Fibroblast of pulmonary artery (primary cell): ENCODE measurements around the gene CT45A10.
"Not testable (repeated sequence)": the region's sequence is repeated elsewhere in the genome, so short reads cannot be mapped to it uniquely, and the experiment has no call there.

Experiments
- DNase-seq: peaks from one replicate; pipeline ENCODE4 v3.0.0-alpha.2; 2010; ENCODE audit warnings: low read depth
- H3K4me3 ChIP-seq: replicated peaks from 2 replicates; pipeline ENCODE4 v1.5.1; 2011; ENCODE audit warnings: low read depth, mild to moderate bottlenecking, control low read depth, low read length, moderate library complexity
- TF ChIP-seq, protein P1 (sequence below): IDR thresholded peaks from 2 replicates; pipeline ENCODE4 v1.5.1; 2011; ENCODE audit warnings: mild to moderate bottlenecking, control low read depth, low read length, inconsistent platforms; ENCODE audit errors: missing control alignments

The CT45A10 gene, protein sequence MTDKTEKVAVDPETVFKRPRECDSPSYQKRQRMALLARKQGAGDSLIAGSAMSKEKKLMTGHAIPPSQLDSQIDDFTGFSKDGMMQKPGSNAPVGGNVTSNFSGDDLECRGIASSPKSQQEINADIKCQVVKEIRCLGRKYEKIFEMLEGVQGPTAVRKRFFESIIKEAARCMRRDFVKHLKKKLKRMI

DNA sequence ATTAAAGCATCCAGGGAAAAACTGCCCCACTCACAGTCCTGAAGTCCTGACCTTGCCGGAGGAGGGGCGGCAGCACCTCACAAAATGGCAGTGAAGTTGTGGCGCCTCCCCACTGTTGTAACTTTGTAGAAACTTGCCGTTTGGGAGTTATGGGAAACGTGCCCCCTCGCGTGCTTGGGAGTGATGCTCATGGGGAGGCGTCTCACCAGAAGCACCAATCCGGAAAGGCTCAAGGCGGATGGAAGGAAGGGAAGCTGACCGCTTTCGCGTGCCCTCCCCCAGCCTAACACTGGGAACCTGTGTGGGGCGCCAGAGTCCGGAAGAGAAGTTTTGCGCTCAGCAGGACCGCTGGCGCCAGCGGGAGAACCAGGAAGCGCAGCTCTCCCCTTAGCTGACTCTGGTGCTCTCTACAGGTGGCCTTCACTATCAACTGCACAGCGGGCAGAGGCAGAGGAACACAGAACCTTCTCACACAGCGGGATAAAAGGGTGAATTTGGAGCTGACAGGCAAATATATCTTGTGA lies at the start of gene CT45A10, which contains the start of gene SAGE1:
CT45A10 (minus strand) TSS at position 151 of the 524 bp plus-strand sequence. CDS start 8,100 bp downstream, outside the sequence.
SAGE1 (plus strand) TSS at position 423 of the 524 bp plus-strand sequence. CDS start 2,527 bp downstream, outside the sequence.
- TF ChIP-seq, protein P1, sequence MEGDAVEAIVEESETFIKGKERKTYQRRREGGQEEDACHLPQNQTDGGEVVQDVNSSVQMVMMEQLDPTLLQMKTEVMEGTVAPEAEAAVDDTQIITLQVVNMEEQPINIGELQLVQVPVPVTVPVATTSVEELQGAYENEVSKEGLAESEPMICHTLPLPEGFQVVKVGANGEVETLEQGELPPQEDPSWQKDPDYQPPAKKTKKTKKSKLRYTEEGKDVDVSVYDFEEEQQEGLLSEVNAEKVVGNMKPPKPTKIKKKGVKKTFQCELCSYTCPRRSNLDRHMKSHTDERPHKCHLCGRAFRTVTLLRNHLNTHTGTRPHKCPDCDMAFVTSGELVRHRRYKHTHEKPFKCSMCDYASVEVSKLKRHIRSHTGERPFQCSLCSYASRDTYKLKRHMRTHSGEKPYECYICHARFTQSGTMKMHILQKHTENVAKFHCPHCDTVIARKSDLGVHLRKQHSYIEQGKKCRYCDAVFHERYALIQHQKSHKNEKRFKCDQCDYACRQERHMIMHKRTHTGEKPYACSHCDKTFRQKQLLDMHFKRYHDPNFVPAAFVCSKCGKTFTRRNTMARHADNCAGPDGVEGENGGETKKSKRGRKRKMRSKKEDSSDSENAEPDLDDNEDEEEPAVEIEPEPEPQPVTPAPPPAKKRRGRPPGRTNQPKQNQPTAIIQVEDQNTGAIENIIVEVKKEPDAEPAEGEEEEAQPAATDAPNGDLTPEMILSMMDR = no peak
- no peak within 1 kb of the TSS for H3K4me3 ChIP-seq
- no peak for DNase-seq

DNA sequence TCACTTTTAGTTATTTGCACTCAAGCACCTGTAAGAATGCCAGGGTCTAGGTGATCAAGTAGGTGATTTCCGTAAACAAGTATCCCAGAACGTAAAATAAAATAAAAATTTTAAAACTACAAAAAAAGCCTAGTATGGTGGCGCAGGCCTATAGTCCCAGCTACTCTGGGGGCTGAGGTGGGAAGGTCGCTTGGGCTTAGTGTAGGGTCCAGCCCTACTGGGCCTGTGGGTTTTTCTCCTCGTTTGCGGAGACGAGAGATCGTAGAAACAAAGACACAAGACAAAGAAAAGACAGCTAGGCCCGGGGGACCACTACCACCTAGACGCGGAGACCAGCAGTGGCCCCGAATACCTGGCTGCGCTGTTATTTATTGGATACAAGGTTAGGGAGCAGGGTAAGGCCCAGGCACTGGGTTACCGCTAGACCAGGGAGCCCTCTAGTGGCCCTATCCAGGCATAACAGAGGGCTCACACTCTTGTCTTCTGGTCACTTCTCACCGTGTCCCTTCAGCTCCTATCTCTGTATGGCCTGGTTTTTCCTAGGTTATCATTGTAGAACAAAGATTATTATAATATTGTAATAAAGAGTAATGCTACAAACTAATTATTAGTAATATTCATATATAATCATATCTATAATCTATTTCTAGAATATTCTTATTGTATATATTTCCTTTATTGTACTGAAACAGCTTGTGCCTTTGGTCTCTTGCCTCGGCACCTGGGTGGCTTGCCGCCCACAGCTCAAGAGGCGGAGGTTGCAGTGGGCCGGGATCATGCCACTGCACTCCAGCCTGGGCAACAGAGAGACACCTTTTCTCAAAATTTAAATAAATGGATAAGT lies 38.6 kb upstream of the CT45A10 start:
- H3K4me3 ChIP-seq = no peak overlapping the region
- TF ChIP-seq, protein P1 = peak; percentile 65
- peak; percentile 45 for DNase-seq

DNA sequence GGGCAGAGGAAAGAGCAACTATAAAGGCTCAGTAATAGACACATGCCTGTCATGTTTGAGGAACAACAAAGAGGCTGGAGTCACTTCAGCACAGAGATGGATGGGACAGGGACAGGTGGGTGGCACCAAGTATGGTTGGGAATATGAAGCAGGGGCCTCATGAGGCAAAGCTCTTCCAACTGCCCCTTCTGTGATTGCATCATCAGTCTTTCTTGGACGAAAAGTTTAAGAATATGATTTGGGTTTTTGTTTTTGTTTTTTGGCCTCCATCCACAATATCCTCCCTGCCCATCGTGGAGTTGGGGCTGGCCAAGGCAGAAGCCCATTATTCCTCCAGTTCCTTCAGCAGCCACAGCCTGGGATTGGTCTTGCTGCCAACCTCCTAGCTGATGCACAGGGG lies 34.7 kb upstream of the CT45A10 start:
- TF ChIP-seq, protein P1 = no peak
- no peak overlapping the region for H3K4me3 ChIP-seq
- no peak for DNase-seq

DNA sequence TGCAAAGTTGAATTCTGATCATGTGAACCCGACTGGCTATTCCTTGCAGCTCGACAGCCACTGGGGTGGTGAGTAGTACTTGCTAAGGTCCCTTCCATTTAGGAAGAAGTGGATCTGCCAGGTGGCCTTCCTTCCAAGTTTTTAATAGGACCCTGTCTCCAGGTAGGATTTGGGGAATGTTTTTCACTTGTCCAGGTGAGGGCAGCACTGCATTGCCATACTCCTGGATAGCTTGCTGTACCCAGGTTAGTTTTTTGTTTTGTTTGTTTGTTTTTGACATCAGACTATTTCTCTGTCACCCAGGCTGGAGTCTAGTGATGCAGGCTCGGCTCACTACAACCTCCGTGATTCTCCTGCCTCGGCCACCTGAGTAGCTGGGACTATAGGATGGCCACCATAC lies 30.1 kb upstream of the CT45A10 start:
- TF ChIP-seq, protein P1 = peak; percentile 11
- H3K4me3 ChIP-seq = no peak overlapping the region
- DNase-seq = no peak

DNA sequence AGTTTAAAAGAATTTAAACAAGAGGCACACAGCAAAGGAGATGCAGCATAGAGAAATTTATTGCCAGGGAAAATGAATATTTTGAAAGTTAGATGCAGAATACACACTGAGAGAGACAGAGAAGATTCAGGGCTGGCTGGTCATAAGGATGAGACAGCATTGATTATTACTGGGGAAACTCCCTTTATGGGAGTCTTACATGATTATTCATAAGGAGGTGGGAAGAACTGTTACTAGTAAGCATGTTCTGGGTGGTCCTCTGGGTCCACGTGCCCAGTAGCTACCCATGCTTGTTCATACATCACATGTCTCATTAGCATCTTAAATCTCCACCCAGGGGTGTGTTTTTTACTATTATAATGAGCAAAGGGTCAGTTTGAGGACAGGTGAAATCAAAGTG lies 27.3 kb upstream of the CT45A10 start:
- not testable (repeated sequence) for H3K4me3 ChIP-seq, DNase-seq

DNA sequence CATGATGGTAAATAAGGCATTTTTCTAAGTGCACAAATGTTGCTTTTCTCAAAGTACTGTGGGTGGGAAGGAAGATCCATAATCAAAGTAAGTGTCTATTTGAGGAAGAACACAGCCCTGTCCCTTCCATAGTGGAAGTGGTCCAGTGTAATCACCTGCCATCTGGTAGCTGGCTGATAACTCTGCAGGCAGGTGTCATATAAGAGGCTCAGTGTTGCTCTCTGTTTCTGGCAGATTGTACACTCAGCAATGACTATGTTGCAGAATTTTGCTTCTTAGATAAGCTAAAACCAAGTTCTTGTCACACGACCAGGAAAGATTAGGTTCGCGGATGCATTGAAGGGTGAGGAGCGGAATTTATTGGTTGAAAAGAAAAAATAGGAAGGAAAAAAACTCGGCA lies 21.2 kb upstream of the CT45A10 start:
- no peak for DNase-seq
- TF ChIP-seq, protein P1 = no peak
- no peak overlapping the region for H3K4me3 ChIP-seq

DNA sequence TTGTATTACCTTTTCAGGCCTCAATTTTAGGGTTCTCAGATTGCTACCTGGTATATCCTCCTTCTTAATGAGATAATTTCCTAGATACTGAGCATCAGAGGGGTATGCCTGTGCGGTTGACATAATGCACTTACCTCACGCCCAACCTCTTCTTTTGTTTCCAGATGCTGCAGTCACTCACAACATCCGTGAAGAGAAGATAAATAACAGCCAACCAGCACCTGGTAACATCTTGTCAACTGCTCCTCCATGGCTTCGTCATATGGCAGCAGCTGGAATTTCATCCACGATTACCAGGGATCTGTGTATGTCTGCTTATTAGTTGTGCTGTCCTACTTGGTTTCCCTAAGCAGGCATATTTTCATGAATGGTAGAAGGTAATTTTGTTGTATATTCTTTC lies 17.0 kb upstream of the CT45A10 start:
- H3K4me3 ChIP-seq = no peak overlapping the region
- TF ChIP-seq, protein P1 = no peak
- no peak for DNase-seq
